ENCODE results near the gene LRRC45.

- TF ChIP-seq SMC3 (conservative IDR thresholded peaks at IDR 0.05; ENCODE audit: insufficient read depth, low read depth, low read length): no peak
- TF ChIP-seq EZH2 (IDR thresholded peaks at IDR 0.05; ENCODE audit: borderline replicate concordance, low read depth, low read length): no peak
Observed at GRCh38 chr17:82050152-82050760, 27.2 kb downstream of the LRRC45 start.
